Nasal cavity respiratory epithelium epithelial cell of viscerocranial mucosa (primary cell): ENCODE data around the gene TIMP4. TPM values are rescaled to one million over a fixed set of nuclear protein-coding genes. Genes with fewer than 3 reads are reported as not detected.

Experiments used
- total RNA-seq: library from RNA; depleted of rRNA; stranded (reverse); fragments of >200 nt; gene quantifications from 2 replicates; pipeline ENCODE4 v1.2.3, GENCODE V29; 2014

The TIMP4 gene
- 1.4 and 2.2 TPM in 2 replicates for total RNA-seq

DNA sequence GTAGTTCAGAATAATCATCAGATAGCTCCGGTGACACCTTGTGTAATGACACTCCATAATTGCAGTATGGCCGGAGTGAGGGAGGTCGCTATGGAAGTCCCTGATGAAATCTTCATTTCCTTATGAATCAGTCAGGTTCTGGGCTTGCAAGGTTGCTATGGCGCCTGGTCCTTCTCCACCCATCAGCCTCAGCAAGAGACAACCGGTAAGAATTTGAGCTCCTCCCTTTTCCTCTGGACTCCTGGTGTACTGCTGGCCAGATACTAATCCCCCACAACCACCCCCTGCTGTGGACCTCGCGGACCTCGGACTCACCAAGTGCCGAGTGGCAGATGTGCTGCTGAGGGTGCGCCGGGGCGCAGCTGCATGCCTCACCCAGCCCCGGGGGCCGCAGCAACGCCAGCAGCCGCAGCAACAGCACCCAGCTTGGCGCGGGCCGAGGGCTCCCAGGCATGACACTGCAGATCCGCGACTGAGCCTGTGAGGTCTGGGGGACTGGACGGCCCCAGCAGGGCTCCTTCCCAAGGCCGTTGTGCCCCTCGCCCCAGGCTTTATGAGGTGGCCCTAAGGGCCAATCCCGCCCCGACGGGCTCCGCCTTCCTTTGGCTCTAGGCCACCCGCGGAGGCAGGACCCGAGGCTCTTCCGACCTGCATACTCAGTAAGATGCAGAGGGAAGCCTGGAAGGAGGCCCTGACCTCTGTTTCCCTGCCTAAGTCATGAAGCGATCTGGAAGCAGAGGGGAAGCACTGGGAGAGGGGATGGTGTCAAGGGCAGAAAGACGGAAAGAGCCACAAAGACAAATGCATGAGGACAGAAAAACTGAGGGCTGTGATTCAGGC lies at the start of gene TIMP4:
TSS of gene TIMP4 (minus strand) at position 526 of the 840 bp plus-strand sequence. CDS start at position 454, 72 bp downstream.

Other genes starting within 250 kb of the TIMP4 start
- under 0.01 and 0.14 TPM in 2 replicates for gene SYN2, start 154.5 kb downstream of the TIMP4 start, total RNA-seq
- gene PPARG, start 130.2 kb upstream of the TIMP4 start, total RNA-seq: 18.7 and 25.3 TPM in 2 replicates